ENCODE data around the gene TPRG1. TPM values are rescaled to one million over a fixed set of nuclear protein-coding genes. Genes with fewer than 3 reads are reported as not detected.

The TPRG1 gene
- total RNA-seq, 1 experiment from 2014 or later = 1.0 TPM

DNA sequence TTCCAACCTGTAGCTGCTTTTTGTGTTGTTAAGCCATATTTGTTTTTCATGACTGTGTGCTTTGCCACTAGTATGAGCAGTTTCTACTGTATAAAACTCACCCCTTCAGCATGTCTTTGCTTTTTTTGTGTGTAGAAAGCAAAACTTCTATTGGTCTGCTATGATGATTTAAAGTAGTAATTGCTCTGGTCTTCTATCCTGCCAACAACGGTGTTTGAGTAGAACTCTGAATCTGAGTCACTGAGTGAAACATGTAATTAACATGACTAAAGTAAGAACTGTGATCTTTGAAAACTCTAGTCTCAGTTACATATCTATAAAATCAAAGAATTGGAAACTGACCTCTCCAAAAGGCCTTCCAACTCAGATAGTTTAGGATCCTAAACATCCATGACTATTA lies 133.6 kb downstream of the TPRG1 start:
- no peaks in the 10 kb centered on the region for H3K9me3 ChIP-seq (ENCODE audit: low read depth, low read length, poor library complexity, severe bottlenecking)
- DNase-seq (ENCODE audit: low spot score) = no peak
- peak overlapping the region; percentile 28 for H3K27ac ChIP-seq (ENCODE audit: low read depth, low read length, poor library complexity, severe bottlenecking)
- intact Hi-C loops (cut with micrococcal nuclease; ENCODE audit: unreplicated experiment) = no loop called here
- H3K4me1 ChIP-seq (ENCODE audit: insufficient read depth, low read length, poor library complexity, severe bottlenecking) = peaks cover 50% of the 10 kb centered on the region
- TF ChIP-seq, protein P1, sequence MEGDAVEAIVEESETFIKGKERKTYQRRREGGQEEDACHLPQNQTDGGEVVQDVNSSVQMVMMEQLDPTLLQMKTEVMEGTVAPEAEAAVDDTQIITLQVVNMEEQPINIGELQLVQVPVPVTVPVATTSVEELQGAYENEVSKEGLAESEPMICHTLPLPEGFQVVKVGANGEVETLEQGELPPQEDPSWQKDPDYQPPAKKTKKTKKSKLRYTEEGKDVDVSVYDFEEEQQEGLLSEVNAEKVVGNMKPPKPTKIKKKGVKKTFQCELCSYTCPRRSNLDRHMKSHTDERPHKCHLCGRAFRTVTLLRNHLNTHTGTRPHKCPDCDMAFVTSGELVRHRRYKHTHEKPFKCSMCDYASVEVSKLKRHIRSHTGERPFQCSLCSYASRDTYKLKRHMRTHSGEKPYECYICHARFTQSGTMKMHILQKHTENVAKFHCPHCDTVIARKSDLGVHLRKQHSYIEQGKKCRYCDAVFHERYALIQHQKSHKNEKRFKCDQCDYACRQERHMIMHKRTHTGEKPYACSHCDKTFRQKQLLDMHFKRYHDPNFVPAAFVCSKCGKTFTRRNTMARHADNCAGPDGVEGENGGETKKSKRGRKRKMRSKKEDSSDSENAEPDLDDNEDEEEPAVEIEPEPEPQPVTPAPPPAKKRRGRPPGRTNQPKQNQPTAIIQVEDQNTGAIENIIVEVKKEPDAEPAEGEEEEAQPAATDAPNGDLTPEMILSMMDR (conservative IDR thresholded peaks at IDR 0.05; ENCODE audit: low read depth, low read length) = no peak
- no peak for TF ChIP-seq EZH2 (IDR thresholded peaks at IDR 0.05; ENCODE audit: borderline replicate concordance, low read depth, low read length, poor library complexity, severe bottlenecking)
- ChIA-PET CTCF (no interaction called here), POLR2A (ENCODE audit: low non-redundant PET) (no interaction called here)
- BruUV-seq (replicated peaks) = no TSS peak
- H3K36me3 ChIP-seq (ENCODE audit: insufficient read depth, low read length, poor library complexity, severe bottlenecking) = no peaks in the 10 kb centered on the region
- H3K4me3 ChIP-seq (ENCODE audit: low read depth, low read length, poor library complexity, severe bottlenecking) = no peak overlapping the region
- no peaks in the 10 kb centered on the region for H3K27me3 ChIP-seq (replicated peaks; ENCODE audit: insufficient read depth, low read depth, low read length, poor library complexity)

DNA sequence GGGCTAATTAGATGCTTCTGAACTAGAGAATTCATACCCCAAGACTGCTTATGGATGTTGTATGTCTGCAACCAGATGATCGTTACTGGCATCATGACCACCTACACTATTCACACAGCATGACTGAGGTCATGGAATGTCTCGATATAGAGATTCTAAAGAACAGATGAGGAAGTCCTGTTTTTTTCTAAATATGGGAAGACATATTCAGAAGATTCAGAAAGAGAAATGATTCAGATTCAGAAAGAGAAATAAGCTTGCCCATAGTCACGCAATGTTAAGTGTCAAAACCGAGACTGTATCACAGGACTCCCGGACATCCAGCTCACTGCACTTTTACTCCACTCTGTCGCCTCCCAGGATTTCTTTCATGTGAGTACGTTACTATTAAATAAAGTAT lies 136.2 kb downstream of the TPRG1 start:
- CTCF ChIA-PET = interaction anchor here (1.1 kb wide), 1 partner anchor 8 kb away, joined by 3 read pairs; no protein-coding TSS in a partner anchor
- intact Hi-C loops (cut with micrococcal nuclease; ENCODE audit: unreplicated experiment) = no loop called here
- H3K27ac ChIP-seq (ENCODE audit: low read depth, low read length, poor library complexity, severe bottlenecking) = peak overlapping the region; percentile 54
- H3K9me3 ChIP-seq (ENCODE audit: low read depth, low read length, poor library complexity, severe bottlenecking) = no peaks in the 10 kb centered on the region
- BruUV-seq (replicated peaks) = TSS peak; percentile 61
- no peaks in the 10 kb centered on the region for H3K27me3 ChIP-seq (replicated peaks; ENCODE audit: insufficient read depth, low read depth, low read length, poor library complexity)
- no peaks in the 10 kb centered on the region for H3K36me3 ChIP-seq (ENCODE audit: insufficient read depth, low read length, poor library complexity, severe bottlenecking)
- peaks cover 49% of the 10 kb centered on the region for H3K4me1 ChIP-seq (ENCODE audit: insufficient read depth, low read length, poor library complexity, severe bottlenecking)
- POLR2A ChIA-PET (ENCODE audit: low non-redundant PET) = no interaction called here
- TF ChIP-seq, protein P1 (conservative IDR thresholded peaks at IDR 0.05; ENCODE audit: low read depth, low read length) = no peak
- no peak for TF ChIP-seq EZH2 (IDR thresholded peaks at IDR 0.05; ENCODE audit: borderline replicate concordance, low read depth, low read length, poor library complexity, severe bottlenecking)
- H3K4me3 ChIP-seq (ENCODE audit: low read depth, low read length, poor library complexity, severe bottlenecking) = no peak overlapping the region
- DNase-seq (ENCODE audit: low spot score) = no peak

DNA sequence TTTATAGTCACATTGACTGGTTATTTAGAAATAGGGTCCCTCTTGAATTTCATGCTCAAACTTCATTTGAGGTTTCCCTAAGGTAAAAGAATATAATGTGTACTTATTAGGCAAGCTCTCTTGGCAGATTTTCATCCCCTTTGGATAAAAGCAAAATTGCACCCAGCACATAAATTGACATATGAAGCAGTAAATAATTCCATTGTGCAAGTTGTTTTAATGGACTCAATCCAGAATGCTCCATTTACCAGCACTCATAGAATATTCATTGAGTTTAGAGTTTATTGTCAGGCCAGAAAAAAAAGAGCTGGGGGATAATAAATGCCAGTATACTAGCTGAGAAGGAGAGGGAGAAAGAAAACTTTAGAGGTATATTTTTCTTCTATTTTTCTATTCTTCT lies 136.8 kb downstream of the TPRG1 start:
- Histone ChIP-seq H3K9me3 (ENCODE audit: low read depth, low read length, poor library complexity, severe bottlenecking) (no peaks in the 10 kb centered on the region), H3K27ac (ENCODE audit: low read depth, low read length, poor library complexity, severe bottlenecking) (peak overlapping the region; percentile 61), H3K27me3 (replicated peaks; ENCODE audit: insufficient read depth, low read depth, low read length, poor library complexity) (no peaks in the 10 kb centered on the region), H3K4me3 (ENCODE audit: low read depth, low read length, poor library complexity, severe bottlenecking) (no peak overlapping the region), H3K36me3 (ENCODE audit: insufficient read depth, low read length, poor library complexity, severe bottlenecking) (no peaks in the 10 kb centered on the region), H3K4me1 (ENCODE audit: insufficient read depth, low read length, poor library complexity, severe bottlenecking) (peaks cover 49% of the 10 kb centered on the region)
- CTCF ChIA-PET = interaction anchor here (0.5 to 1.1 kb wide), 2 partner anchors 9 to 36 kb away, joined by 3 read pairs; no protein-coding TSS in a partner anchor
- TF ChIP-seq EZH2 (IDR thresholded peaks at IDR 0.05; ENCODE audit: borderline replicate concordance, low read depth, low read length, poor library complexity, severe bottlenecking) = no peak
- POLR2A ChIA-PET (ENCODE audit: low non-redundant PET) = no interaction called here
- intact Hi-C loops (cut with micrococcal nuclease; ENCODE audit: unreplicated experiment) = no loop called here
- DNase-seq (ENCODE audit: low spot score) = peak; percentile 72
- BruUV-seq (replicated peaks) = no TSS peak

DNA sequence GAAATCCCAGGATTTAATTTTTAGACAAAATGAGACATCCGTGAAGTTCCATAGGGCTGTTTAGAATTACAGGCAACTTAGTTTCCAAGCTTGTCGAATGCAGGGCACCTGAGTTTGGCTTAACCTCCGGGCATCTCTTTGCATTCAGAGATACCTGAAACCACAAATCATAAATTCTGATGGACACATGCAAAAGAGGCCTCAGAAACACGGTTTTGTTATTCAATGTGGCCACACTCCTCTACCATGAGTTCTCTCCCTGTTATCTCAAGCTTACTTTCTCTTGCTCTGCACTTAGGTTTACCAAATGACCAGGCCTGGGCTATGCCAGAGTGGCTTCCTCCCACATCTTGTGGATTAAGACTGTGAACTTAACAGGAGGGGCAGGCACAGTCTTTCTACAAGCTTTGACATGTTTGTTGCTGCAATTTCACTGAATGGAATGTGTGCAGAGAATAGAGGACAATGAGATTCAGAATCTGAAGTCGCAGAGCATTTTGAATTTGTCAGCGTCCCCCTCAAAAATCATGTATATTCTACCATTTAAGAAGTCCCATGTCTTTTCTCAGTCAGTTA lies 137.7 kb downstream of the TPRG1 start:
- intact Hi-C loops (cut with micrococcal nuclease; ENCODE audit: unreplicated experiment) = no loop called here
- H3K9me3 ChIP-seq (ENCODE audit: low read depth, low read length, poor library complexity, severe bottlenecking) = no peaks in the 10 kb centered on the region
- no TSS peak for BruUV-seq (replicated peaks)
- peaks cover 45% of the 10 kb centered on the region for H3K4me1 ChIP-seq (ENCODE audit: insufficient read depth, low read length, poor library complexity, severe bottlenecking)
- ChIA-PET POLR2A (ENCODE audit: low non-redundant PET) (no interaction called here), CTCF (interaction anchor here (0.5 to 1.1 kb wide), 2 partner anchors 10 to 37 kb away, joined by 3 read pairs; no protein-coding TSS in a partner anchor)
- peak overlapping the region; percentile 61 for H3K27ac ChIP-seq (ENCODE audit: low read depth, low read length, poor library complexity, severe bottlenecking)
- H3K4me3 ChIP-seq (ENCODE audit: low read depth, low read length, poor library complexity, severe bottlenecking) = no peak overlapping the region
- peak; percentile 49 for DNase-seq (ENCODE audit: low spot score)
- no peaks in the 10 kb centered on the region for H3K27me3 ChIP-seq (replicated peaks; ENCODE audit: insufficient read depth, low read depth, low read length, poor library complexity)
- no peak for TF ChIP-seq EZH2 (IDR thresholded peaks at IDR 0.05; ENCODE audit: borderline replicate concordance, low read depth, low read length, poor library complexity, severe bottlenecking)
- no peaks in the 10 kb centered on the region for H3K36me3 ChIP-seq (ENCODE audit: insufficient read depth, low read length, poor library complexity, severe bottlenecking)

All from A673 (cell line).